GM19468 (cell line): ENCODE data around the gene KLRC3.
"Not testable (repeated sequence)": the region's sequence is repeated elsewhere in the genome, so short reads cannot be mapped to it uniquely, and the experiment has no call there.

ENCODE experiments used
- ATAC-seq: cut with Tn5 transposase; IDR thresholded peaks from one replicate; pipeline ENCODE4 v1.9.1; 2021; ENCODE audit warnings: mild to moderate bottlenecking, moderate library complexity, moderate number of reproducible peaks; ENCODE audit not compliant: unreplicated experiment; ENCODE audit errors: extremely low read depth

KLRC3 gene

DNA sequence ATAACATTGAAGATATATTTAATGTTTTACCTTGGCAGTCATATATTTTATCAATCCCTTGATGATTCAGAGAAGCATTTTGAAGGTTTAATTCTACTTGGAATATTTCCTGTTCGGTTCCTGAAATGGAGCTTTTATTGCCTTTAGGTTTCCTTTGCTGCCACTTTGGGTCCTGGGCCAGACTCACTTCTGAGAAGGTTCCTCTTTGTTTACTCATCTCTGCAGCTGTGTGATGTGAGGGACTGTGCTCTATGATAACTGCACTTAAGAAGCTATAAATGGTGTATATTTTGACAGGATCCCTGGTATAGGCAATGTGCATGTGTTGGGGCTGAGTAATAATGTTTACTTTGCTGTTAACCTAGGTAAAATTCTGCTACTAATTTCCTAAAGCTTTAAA, at the start of gene KLRC3:
TSS of gene KLRC3 (minus strand) at position 262 of the 400 bp plus-strand sequence. CDS start at position 217, 45 bp downstream.
- not testable (repeated sequence) for ATAC-seq

DNA sequence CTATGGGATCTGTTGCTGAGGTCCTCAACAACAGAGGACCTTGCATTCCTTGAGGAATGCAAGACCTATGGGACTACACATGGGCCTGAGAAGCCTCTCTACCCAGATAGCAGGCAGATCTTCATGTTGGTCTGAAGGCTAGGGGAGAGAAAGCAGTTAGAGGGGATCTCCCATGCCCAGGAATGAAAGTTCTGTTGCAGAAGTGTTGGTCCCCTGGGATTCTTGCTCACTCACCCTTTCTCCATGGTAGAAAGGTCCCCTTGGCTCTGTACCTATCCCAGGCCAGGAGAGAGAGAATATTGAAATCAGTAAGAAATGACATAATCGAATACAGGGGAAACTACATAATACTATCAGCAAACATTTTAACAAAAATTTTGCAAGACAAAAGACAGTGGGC, 49.3 kb upstream of the KLRC3 start:
- no peak for ATAC-seq

DNA sequence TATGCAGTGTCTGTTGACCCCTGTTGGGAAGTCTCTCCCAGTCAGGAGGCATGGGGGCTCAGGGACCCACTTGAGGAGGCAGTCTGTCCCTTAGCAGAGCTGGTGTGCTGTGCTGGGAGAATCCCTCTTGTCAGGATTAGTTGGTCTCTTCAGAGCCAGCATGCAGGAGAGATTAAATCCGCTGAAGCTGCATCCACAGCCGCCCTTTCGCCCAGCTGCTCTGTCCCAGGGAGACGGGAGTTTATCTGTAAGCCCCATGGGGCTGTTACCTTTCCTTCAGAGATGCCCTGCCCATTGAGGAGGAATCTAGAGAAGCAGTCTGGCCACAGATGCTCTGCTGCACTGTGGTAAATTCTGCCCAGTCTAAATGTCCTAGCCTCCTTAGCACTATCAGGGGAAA, 45.9 kb upstream of the KLRC3 start:
- no peak for ATAC-seq

DNA sequence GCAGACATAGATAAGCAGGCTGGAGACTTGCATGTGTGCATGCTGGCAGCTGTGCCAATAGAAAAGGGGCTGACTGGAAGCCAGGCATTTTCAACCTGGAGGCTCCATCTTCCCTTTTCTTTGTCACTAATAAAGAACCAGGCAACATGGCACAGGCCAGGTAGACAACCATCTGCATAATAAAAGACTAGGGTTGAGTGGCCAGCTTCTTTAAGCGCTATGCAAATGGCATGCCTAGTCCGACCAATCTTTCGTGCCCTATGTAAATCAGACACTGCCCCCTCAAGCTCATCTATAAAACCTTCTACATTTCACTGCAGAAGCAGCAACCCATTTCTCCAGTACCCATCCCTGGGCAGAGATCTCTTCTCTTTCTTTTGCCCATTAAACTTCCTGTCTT, 37.4 kb upstream of the KLRC3 start:
- no peak for ATAC-seq

DNA sequence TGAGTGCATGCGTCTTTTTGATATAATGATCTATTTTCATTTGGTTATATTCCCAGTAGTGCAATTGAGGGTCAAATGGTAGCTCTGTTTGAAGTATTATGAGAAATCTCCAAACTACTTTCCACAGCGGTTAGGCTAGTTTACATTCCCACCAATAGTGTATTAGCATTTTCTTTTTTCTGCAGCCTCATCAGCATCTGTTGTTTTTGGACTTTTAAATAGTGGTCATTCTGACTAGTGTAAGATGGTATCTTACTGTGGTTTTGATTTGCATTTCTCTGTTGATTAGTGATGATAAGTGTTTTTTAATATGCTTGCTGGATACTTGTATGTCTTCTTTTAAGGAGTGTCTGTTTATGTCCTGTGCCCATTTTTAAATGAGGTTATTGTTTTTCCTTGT, 36.5 kb upstream of the KLRC3 start:
- no peak for ATAC-seq

DNA sequence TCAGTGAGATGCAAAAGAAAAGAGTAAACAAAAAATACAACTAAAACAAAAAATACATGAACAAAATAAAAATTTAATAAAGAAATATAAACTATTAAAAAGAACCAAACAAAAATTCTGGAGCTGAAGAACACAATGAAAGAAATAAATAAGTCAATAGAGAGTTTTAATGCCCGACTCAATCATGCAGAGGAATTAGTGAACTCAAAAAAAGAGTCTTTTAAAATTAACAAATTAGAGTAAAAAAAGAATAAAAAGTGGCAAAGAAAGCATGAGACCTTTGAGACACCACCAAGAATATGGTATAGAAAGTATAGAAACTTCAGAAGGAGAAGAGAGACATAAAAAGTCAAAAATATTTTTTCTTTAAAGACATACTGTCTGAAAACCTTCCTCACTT, 35.4 kb upstream of the KLRC3 start:
- ATAC-seq: no peak

DNA sequence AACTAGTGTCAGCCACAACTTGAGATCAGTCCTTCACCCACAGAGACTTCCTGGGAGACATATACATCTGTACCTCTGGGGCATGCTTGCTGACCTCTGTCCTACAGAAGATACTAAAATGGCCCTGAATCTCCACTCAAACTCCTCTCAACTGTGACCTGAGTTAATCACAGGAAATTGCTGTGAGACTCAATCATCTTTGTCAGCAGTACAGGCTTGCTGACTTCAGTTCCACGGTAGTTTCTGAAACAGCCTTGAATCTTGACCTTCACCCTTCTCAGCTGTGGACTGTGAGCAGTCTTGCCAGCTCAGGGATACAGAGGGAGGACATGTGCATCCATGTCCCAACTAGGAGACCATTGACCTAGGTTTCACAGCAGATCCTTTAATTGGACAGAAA, 34.1 kb upstream of the KLRC3 start:
- ATAC-seq: no peak

DNA sequence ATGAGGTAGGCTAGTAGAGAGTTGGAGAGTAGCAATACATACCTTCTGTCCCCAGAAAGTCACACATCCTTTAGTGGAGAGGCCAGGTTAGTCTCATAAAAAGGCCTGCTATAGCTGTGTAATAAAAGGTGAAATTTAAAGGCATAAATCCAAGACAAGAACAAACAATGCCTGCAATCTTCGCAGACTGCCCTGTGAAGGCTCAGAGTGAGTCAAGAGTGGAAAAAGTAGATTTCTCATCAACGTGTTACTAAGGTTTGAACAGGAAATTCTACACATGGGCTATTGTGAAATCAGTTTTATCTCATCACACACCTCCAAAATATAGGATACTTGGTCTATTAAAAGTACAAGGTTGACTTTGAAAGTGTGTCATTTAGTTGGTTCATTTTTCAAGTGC, 32.8 kb upstream of the KLRC3 start, which contains the start of gene KLRC1:
TSS of gene KLRC1 (minus strand) at position 222 of the 400 bp plus-strand sequence. CDS start 2,221 bp downstream, outside the sequence.
- no peak for ATAC-seq

DNA sequence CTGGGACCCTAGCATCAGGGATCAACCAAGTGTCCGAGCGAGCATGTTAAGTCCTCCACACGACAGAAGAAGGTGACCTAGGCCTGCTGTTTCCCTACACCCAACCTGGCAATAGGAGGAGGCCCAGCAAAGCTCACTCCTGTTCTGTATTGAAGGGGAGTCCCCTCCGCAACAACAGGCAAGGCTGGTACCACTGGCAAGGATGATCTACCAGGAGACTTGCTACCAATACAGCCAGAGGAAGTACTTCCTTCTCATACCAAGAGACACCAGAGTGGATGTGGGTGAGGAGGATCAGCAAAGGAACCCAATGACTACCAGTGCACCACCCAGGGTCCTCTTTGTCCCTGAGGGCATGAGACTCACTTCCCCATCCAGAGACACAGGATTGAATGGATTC, 27.8 kb upstream of the KLRC3 start:
- no peak for ATAC-seq

DNA sequence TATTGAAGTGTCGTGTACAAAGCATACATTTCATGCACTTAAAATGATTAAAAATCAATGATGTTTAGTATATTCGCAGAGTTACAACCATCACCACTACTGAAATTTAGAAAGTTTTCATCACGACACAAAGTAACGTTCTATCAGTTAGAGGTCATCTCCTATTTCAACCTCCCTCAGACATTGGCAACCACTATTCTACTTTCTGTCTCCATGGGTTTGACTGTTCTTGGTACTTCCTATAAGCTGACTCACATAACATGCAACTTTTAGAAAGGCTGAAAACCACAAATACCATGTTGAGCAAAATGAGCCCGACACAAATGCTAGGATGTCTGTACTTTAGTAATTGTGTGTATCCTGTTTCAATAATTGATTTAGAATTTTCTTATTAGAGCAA, 25.7 kb upstream of the KLRC3 start:
- ATAC-seq: not testable (repeated sequence)

DNA sequence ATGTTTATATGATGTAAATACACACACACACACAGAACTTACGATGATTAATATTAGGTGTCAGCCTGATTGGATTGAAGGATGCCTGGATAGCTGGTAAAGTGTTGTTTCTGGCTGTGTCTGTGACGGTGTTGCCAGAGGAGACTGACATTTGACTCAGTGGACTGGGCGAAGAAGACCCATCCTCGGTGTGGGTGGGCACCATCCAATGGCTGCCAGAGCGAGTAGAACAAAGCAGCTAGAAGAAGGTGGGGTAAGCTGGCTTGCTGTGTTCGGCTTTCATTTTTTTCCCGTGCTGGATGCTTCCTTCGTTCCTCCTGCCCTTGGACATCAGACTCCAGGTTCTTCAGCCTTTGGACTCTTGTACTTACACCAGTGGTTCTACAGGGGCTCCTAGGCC, 20.7 kb upstream of the KLRC3 start:
- ATAC-seq: not testable (repeated sequence)

DNA sequence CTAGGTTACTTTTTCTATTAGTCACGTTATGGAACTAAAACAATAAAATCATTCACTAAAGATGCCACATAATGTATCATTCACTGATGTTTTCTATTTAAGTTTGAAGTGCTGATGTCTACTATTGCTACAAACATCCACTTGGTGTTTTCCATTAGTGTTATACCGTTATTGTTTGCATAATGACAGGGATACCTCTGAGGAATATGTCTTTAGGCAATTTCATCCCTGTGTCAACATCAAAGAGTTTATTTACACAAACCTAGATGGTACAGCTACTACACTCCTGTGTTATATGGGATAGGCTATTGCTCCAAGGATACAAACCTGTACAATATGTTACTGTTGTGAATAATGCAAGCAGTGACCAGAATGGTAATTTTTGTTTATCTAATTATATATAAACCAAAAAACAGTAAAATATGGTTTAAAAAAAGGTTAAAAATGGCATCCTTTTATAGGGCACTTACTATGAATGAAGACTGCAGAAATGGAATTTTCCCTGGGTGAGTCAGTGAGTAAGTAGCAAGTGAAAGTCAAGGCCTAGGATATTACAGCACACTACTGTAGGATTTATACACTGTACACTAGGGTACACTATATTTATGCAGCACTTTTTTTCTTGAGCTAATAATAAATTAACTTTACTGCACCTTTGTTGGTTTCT, 19.3 kb upstream of the KLRC3 start:
- not testable (repeated sequence) for ATAC-seq

DNA sequence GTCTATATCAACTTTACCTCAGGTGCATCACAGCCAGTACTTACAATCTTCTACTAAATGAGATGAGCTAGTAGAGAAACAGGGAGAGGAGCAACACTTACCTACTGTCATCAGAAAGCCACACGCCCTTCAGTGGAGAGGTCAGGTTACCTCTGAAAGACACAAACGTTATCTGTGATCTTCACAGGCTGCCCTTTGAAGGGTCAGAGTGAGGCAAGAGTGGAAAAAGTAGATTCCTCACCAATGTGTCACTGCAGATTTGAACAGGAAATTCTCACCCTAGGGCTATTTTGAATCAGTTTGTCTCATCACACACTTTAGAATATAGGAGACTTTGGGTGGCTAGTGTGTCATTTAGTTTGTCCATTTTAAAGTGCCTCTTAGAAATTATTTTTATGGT, 17.2 kb upstream of the KLRC3 start:
- not testable (repeated sequence) for ATAC-seq

DNA sequence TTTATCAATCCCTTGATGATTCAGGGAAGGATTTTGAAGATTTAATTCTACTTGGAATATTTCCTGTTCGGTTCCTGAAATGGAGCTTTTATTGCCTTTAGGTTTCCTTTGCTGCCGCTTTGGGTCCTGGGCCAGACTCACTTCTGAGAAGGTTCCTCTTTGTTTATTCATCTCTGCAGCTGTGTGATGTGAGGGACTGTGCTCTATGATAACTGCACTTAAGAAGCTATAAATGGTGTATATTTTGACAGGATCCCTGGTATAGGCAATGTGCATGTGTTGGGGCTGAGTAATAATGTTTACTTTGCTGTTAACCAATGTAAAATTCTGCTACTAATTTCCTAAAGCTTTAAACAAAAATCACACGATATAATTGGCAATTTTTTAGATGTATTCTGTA, 15.4 kb upstream of the KLRC3 start, which contains the start of gene KLRC2:
TSS of gene KLRC2 (minus strand) at position 195 of the 400 bp plus-strand sequence. CDS start at position 171, 24 bp downstream.
- not testable (repeated sequence) for ATAC-seq

DNA sequence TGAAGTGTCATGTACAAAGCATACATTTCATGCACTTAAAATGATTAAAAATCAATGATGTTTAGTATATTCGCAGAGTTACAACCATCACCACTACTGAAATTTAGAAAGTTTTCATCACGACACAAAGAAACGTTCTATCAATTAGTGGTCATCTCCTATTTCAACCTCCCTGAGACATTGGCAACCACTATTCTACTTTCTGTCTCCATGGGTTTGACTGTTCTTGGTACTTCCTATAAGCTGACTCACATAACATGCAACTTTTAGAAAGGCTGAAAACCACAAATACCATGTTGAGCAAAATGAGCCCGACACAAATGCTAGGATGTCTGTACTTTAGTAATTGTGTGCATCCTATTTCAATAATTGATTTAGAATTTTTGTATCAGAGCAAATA, 10.2 kb upstream of the KLRC3 start:
- ATAC-seq: not testable (repeated sequence)

DNA sequence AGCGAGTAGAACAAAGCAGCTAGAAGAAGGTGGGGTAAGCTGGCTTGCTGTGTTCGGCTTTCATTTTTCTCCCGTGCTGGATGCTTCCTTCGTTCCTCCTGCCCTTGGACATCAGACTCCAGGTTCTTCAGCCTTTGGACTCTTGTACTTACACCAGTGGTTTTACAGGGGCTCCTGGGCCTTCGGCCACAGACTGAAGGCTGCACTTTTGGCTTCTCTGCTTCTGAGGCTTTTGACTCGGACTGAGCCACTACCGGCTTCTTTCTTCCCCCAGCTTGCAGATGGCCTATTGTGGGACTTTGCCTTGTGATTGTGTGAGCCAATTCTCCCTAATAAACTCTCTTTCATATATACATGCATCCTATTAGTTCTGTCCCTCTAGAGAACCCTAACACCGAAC, 5.5 kb upstream of the KLRC3 start:
- ATAC-seq: not testable (repeated sequence)

DNA sequence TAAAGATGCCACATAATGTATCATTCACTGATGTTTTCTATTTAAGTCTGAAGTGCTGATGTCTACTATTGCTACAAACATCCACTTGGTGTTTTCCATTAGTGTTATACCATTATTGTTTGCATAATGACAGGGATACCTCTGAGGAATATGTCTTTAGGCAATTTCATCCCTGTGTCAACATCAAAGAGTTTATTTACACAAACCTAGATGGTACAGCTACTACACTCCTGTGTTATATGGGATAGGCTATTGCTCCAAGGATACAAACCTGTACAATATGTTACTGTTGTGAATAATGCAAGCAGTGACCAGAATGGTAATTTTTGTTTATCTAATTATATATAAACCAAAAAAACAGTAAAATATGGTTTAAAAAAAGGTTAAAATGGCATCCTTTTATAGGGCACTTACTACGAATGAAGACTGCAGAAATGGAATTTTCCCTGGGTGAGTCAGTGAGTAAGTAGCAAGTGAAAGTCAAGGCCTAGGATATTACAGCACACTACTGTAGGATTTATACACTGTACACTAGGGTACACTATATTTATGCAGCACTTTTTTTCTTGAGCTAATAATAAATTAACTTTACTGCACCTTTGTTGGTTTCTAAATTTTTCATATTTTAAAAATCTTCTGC, 4.0 kb upstream of the KLRC3 start:
- ATAC-seq: not testable (repeated sequence)

DNA sequence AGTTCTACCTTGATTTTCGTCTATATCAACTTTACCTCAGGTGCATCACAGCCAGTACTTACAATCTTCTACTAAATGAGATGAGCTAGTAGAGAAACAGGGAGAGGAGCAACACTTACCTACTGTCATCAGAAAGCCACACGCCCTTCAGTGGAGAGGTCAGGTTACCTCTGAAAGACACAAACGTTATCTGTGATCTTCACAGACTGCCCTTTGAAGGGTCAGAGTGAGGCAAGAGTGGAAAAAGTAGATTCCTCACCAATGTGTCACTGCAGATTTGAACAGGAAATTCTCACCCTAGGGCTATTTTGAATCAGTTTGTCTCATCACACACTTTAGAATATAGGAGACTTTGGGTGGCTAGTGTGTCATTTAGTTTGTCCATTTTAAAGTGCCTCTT, 1.8 kb upstream of the KLRC3 start:
- ATAC-seq: not testable (repeated sequence)

DNA sequence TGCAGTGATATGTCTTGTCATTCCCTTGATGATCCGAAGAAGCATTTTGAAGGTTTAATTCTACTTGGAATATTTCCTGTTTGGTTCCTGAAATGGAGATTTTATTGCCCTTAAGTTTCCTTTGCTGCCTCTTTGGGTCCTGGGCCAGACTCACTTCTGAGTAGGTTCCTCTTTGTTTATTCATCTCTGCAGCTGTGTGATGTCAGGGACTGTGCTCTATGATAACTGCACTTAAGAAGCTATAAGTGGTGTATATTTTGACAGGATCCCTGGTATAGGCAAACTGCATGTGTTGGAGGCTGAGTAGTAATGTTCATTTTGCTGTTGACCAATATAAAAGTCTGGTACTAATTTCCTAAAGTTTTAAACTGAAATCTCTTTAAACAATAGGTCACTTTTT, 11.0 kb downstream of the KLRC3 start, which contains the start of gene KLRC4:
TSS of gene KLRC4 (minus strand) at position 366 of the 400 bp plus-strand sequence. CDS start at position 184, 182 bp downstream.
- ATAC-seq: no peak

DNA sequence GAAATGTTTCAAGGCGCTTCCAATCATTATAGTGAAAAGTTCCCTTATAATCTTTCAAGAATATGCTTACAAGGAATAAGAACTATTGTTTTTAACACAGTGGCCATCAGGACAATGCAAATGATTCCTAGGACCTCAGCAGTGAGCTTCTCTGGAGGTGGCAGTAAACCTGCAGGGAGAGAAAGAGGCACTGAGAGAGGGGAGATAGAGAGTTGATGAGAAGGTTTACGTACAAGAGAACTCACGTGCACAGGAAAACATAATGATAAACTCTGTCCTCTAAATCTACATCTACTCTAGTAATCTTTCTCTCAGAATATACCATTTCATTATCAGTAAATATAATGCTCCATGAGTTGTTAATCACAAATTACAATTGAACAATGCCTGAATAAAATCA, 11.6 kb downstream of the KLRC3 start:
- no peak for ATAC-seq

DNA sequence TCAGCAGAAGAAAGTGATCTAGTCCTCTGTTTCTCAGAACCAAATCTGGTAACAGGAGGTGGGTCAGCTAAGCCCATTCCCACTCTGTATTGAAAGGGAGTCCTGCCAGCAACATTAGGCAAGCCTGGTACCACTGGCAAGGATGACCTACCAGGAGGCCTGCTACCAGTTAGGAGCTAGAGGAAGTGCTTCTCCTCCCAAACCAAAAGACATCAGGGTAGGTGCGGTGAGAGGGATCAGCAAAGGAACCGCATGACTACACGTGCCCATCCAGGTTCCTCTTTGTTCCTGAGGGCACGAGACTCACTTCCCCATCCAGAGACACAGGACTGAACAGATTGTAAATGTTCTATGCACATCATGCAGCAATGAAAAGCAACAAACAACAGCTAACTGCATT, 13.7 kb downstream of the KLRC3 start:
- no peak for ATAC-seq

DNA sequence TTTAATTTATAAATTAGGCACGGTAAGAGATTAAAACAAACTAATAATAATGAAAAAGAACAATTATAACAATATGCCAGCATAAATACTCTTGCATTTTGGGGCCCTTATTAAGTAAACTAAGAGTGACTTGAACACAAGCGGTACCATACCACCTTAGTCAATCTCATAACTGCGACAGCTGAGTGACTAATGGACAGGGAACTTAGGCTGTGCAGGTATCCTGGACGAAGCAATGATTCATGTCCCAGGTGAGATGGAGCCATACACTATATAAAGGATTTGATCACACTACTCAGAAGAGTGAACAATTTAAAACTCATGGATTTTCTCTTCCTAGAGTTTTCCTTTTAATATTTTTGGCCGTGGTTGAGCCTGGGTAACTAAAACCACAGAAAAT, 15.1 kb downstream of the KLRC3 start:
- no peak for ATAC-seq
